Measurements from ENCODE around the gene RBBP7.

RBBP7 gene

DNA sequence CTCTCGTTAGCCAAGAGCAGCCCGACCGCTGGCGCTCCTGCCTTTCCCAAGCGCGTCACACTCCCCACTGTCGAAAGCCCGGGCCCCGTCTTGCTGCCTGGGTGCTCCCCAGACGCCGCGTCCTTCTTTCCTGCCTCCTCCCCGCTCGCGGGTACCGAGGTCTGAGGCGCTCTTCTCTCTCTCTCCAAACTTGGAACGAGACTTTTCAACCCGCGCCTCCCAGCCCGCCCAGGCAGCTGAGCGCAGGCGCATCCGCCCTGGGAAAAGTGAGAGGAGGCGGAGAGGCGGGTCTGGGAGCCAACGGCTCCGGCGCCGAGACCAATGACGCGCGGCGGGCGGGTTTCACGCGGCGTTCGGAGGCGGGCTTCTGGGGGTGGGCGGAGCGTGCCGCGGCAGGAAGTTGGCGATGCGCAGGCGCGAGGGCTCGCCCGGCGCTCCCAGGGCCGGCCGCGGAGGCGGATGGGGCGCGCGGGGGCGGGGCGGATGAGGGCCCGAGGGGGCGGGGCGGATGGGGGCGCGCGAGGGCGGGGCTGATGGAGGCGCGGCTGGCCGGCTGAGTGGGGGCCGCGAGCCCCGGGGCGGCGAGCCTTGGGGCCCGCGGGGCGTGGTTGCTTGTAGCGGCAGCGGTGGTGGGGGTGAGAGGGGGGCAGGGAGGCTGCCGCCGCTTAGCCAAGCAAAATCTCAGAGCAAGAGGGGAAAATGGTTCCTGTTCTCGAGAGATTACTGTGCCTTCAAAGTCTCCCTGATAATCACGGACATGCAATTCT, at the start of gene RBBP7:
RBBP7 (minus strand) TSS at position 268 of the 767 bp plus-strand sequence. CDS start 309 bp downstream, outside the sequence.
- DNase-seq (ENCODE audit: low read depth), result peak; percentile 87

DNA sequence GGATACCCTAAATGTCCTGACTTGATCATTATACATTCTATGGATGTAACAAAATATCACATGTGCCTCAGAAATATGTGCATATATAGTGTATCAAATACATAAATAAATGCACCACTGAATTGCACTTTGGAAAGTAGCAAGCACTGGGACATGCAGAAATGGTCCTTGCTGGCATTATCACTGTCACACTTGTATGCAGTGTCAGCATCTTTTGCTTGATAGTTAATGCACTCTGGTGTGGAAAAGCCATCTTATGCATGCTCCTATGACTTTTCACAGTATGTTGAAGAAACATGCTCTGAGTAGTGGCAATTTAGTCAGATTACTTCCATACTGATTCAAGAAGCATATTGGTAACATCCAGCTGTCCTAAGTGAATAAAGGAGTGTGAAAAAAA, 48.8 kb upstream of the RBBP7 start:
- DNase-seq (ENCODE audit: low read depth), result no peak

DNA sequence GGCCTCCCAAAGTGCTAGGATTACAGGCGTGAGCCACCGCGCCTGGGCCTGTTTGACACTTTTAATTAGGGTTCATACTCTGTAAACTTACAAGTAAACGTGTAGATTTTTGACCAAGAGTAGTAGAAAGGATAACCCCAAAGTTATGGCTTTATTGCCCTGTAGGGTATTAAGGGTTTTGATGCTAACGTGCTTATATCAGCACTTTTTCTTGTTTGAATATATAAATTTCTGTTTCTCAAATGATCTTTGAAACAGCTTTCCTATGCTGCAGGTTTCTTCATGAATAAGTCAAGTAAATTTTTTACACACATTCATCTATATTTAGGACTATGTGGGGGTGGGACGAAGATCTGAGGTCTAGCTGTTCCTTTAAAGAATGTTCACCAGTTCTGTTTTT, 47.0 kb upstream of the RBBP7 start:
- no peak for DNase-seq (ENCODE audit: low read depth)

DNA sequence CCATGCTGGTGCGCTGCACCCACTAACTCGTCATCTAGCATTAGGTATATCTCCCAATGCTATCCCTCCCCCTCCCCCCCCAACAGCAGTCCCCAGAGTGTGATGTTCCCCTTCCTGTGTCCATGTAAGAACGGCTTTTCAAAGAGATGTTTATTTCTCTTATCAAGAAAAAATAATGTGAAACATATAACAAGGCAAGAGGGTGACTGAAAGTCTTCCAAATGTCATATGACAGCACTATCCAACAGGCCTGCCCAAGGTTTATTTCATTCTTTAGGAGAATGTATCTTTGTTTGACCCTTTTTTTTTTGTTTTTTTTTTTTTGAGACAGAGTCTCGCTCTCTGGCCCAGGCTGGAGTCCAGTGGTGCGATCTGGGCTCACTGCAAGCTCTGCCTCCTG, 46.4 kb upstream of the RBBP7 start:
- no peak for DNase-seq (ENCODE audit: low read depth)

DNA sequence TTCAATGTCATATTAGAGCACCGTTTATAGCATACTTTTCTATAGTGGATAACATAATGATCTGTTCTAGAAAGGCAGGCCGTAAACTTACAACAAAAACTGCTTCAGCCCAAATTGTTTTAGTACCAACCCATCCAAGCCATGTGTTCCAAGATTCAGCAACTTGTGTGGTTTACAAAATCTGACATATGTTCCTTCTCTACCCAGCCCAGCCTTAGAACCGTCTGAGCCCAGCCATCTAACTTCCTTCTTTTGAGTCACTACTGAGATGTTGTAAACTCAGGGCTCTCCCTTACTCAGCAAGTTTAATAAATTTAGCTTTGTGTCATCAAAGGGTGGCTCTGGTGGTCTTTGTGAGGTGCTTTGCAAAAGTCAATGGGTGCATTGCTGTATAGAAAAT, 43.9 kb upstream of the RBBP7 start:
- no peak for DNase-seq (ENCODE audit: low read depth)

DNA sequence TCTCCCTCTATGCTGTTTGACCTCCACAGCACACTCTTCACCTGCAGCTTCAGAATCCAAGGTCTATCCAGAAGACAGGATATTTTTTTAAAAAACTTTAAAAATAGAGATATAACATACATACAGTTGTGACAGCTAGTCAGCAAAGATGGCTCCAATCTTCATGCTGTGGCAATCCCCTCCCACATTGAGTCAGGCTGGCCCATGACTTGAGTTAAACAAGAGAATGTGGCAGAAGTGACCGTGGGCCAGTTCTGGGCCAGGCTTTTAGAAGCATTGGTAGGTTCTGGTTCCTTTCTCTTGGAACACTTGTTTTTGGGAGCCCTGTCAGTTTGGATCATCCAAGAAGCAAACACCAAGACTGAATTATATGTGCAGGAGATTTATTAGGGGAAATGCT, 40.2 kb upstream of the RBBP7 start:
- DNase-seq (ENCODE audit: low read depth), result no peak

DNA sequence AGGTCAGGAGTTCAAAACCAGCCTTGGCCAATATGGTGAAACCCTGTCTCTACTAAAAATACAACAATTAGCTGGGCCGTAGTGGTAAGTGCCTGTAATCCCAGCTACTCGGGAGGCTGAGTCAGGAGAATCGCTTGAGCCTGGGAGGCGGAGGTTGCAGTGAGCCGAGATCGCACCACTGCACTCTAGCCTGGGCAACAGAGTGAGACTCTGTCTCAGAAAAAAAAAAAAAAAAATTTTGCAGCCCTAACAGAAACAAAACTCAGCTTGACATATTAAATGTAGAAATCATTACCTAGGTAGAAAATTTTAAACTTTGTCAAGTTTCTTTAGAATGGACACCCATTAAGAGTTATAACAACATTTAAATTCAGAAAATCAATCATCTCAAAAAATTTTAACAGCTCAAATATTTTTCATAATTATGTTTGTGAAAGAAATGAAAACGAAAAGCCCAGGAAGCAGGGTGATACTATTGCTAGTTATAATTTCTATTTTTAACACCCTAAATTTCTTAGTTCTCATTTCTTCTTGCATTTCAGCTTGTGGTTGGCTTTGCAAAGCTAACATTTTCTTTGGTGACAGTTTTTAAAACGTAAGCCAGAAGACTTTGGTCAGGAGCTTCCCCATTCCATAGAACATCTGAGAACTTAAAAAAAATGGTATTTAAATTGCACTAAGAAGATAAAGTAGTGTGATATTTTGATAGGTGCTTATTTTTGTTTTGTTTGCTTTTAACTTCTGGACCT, 33.3 kb upstream of the RBBP7 start:
- no peak for DNase-seq (ENCODE audit: low read depth)

DNA sequence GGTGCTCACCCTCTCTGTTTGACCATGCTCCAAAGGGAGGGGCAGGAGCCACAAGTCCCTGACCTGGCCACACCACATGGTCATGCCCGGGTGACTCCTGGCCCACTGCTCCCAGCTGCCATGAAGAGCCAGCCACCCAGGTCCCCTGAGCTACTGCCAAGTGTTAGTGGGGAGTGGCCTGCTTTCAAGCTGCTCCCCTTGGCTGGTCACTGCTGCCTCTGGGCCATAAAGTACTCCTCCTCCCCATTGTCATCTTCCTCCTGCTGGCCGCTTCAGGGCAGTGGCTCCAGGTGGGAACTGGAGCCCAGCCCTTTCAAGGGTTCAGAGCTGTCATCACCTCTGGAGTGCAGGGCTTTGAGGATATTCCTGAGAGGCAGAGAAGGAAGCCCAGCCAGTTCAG, 27.3 kb upstream of the RBBP7 start:
- no peak for DNase-seq (ENCODE audit: low read depth)

DNA sequence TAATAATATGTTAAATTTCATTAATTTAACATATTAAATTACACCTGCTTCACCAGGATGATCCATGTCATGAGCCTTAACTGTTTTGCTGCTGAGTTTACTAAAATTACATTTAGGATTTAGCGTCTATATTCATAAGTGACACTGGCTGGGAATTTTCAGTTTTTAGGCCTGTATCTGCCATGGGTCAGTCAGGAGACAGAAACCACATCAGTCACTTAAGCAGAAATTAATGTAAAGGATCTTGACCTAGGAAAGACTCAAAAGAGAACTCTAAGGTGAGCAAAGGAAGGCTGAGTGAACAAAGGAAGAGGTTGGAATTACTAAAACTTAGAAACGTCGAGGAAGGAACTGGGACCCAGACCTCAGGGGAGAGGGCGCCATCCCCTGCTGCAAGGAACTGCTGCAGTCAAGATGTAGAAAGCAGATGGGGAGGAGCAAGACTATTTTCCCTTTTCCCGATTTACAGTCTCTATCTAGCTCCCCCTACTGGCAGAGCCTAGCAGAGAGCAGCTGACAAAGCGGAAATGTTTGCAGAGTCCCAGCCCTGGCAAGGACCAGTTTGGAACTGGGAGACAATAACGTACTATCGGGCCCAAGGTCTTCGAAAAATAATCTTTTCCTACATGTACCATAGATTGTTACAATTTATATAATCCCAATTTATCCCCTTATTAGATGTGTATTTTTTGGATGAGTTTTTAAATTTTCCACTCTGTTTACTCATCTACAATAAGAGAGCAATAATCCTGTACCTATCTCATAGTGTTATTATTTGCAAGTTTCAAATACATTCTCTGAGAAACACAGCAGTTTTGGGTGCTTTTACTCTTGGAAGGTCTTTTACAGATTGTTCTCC, 22.6 kb upstream of the RBBP7 start:
- peak; percentile 35 for DNase-seq (ENCODE audit: low read depth)

DNA sequence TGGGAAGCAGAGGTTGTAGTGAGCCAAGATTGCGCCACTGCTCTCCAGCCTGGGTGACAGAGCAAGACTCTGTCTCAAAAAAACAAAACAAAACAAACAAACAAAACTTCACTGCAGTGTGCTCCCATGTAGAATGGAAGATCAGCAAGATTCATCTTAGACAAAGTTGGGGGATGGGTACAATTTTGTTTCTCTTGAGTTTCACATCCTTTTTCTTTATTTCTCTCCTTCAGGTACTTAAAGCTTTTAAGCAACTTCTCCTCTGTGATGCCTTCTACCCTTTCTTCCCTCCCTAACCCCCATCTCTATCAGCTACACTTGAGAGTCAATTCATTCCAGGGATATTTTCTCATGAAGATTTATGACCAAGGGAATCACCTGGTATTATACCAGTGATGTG, 15.5 kb upstream of the RBBP7 start:
- DNase-seq (ENCODE audit: low read depth), result no peak

DNA sequence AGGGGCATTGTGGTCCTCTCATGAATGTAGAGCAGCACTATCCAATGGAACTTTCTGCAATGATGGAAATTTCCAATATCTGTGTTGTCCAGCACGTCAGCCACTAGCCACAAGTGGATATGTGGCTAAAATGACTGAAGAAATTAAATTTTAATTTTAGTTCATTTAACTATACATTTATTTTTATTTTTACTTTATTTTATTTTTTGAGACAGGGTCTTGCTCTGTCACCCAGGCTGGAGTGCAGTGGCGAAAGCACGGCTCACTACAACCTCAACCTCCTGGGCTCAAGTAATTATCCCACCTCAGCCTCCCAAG, 13.3 kb upstream of the RBBP7 start:
- DNase-seq (ENCODE audit: low read depth), result no peak

DNA sequence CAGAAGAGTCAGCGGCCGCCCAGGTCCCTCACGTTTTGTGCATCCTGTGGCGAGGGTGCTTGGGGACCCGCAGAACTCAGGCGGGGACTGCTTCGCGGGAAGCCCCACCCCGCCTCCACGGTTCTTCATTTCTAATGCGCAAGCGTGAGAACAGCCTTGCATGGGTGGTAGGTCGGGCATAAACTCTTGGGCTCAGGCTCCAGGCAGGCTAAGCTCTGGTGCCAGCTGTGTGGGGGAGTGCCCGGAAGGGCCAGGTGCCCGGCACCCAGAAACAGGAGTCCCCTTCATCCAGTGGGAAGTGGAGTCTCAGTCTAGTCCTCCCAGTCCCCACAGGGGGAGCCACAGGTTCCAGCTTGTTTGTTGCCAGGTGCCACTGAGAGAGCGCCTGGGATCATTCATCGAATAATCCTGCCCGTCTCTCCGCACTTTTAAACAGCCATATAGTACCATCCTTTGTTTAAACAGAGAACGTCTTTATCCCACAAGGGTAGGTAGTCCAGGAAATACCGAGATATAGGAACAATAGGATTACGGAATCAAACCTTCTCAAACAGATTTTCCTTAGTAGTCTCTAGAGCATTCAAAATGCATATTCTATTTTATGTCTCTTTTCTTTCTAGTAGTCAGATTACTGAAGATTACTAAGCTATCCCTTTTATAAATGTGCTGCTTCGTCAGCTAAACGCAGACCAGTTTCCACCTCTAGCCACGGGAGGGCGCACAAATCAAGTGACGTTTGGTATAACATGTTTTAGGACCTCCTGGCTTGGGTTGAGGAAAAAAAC, 12.7 kb upstream of the RBBP7 start:
- DNase-seq (ENCODE audit: low read depth), result peak; percentile 55

DNA sequence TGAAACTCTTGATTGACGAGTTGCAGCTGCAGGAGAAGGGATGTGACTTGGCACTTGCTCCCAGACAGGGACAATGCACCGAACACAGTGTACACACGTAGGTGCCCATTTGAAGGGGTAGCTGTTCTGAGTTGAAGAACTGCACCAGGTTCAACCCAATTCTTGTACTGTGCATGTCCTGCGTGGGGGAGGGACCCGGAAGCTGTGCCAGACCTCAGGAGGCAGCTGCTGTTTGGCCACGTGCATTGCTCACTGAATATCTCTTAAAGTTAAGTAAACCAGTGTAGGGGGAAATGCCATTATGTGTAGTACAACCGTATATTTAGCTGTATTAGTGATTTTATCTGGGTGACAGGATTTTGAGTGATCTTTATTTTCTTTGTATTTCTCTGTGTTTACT, 12.0 kb upstream of the RBBP7 start:
- peak; percentile 2 for DNase-seq (ENCODE audit: low read depth)

DNA sequence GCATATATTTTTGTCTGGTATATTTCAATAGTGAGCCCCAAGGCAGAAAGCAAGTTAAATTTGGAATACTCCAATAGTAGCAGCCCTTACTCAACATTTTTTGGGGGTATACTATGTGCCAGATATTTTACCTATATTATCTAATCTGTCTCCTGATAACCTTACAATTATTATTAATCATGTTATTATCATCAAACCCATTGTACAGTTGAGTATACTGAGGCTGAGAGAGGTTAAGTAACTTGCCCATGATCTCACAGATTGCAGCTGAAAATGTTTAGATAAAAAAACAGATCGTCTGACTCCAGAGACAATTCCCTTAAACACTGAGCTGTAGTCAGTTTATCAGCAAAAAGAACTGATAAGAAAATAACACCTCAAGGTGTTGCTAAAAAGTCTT, 6.5 kb upstream of the RBBP7 start:
- DNase-seq (ENCODE audit: low read depth), result no peak

DNA sequence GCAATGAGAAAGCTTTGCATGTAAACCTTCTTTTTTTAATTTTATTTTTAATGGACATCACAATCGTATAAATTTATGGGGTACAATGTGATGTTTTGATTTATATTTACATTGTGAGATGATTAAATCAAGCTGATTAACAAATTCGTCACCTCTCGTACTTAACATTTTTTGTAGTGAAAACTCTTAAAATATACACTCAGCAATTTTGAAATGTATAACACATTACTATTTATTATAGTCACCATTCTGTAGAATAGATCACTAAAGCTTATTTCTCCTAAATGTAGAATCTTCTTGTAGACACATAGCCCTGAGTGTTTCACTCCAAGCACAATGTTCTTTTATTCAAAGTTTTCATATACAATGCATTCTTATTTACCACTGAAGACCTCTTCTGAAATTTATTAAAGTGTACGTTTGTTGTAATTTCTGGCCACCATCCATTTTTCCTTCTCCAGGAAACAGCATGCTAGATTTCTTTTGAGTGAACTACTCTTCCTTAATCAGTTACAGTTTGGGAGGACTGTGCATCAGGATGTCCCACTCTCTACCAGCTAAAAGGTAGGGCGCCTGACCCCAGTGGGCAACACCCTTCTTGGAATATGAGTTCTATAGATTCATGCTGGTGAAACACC, 4.4 kb upstream of the RBBP7 start:
- DNase-seq (ENCODE audit: low read depth), result no peak

DNA sequence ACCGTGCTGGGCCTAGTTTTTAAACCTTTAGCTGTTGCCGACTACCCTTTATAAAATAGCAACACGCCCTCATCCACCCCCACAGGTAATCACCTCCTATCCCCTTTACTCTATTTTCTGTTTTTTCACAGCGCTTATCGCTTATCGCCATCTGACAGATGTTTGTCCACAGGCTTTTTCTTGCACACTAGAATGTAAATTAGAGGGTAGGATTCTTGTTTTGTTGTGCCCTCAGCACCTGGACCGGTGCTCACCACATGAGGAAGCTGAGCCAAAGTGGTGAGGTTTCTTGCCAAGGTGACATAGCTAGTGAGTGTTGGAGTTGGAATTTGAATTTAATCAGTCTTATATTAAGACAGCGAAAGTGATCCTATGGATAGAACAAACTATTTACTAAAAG, 2.9 kb upstream of the RBBP7 start:
- no peak for DNase-seq (ENCODE audit: low read depth)

DNA sequence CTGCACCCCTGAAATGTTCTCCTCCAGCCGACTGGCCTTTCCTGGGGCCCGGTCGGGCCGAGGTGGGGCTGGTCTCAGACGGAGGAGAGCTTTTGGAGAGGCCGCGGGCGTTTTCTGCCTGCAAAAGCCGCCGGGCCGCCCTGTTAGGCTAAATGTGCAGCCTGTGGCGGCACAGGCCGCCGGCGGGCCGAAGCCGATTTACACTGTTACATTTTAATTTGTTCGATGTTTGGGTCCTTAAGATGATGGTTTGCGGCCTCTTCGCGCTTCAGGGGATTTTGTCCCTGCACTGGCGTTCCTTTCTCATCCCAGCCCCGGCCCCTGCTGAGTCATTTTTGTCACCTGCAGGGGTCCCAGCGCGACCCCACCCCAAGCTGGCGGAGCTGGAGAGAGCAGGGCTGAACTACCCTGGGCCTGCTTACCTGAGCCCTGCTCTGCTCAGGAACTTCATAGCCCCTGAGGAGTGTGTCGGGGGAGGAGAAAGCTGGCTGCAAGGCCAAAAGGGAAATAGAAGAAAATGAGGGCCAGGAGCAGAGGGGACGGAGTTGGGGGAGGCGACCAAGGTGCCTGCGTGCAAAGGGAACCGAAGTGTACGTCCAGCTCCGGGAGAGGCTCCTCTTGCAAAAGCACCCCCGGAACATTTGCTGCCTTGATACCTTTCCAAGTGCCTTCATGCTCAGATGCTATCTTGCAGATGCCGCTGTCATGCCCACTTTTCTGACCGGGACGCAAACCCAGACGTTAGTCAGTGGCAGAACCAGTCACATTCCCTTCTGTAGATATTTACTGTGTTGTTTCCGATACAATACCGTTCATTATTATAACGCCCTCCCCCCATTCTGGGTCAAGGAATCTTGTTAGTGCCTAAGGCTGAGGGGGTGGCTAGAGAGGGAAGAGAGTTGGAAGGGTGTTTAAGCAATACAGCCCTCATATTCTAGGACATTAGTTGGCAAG, 977 bp upstream of the RBBP7 start:
- peak; percentile 1 for DNase-seq (ENCODE audit: low read depth)

DNA sequence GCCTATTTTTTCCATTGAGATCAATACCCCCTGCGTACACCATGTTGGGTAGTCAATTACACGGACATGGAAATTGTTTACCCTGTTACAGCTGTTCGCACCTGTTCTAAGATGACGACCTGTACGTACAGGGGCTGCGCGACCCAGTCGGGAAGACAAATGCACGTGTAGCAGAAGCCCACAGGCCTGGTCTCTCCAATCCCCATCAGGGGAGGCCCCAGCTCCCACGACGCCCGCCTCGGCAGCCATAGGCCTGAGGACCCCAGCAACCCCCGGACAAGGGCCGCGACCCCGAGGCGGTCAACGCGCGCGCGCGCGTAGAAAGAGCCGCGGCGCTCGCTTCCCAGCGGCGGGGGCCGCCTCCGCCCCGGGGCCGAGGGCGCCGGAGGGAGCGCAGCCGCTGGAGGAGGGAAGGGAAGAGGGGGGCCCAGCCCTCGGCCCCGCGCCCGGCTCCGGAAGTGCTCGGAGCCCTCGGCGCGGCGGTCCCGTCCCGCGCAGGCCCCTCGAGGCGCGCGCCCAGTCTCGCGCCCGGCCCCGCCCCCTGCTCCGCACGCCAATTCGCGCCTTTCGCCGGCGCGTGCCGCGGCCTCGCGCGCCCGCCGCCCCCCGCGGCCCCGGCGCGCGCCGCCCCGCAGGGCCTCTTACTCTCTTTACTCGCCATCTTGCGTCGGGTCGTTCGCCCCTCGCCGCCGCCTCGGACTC, 618 bp downstream of the RBBP7 start:
- peak; percentile 44 for DNase-seq (ENCODE audit: low read depth)

DNA sequence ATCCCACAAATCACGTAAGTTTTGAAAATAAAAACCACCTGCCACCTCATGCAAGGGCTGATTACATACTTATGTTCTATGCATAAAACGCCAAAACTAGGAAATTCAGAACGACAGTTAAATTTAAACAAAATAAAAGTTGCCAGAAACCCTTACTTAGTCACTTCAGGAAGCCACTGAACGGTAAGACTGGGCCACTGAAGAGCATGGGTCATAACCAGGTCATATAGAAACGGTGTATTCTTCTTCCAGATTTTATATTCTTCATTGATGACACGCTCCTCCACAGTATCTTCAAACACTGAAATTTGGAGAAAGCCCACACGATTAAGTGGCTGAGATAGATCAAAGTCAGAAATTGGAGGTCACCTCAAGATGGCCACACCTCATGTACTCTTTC, 1.2 kb downstream of the RBBP7 start:
- no peak for DNase-seq (ENCODE audit: low read depth)

DNA sequence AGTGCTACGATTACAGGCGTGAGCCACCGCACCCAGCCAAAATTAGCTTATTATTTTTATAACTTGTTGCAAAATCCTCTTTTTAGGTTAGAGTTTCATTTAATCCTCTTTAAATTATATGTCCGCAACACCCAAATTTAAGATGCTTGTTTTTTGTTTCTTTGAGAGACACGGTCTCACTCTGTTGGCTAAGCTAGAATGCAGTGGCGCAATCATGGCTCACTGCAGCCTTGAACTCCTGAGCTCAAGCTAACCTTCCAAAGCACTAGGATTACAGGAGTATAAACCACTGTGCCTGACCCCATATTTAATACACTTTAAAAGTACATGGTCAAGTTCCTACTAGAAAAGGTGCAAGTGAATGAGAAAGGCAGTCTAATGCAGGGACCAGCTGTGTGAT, 2.2 kb downstream of the RBBP7 start:
- DNase-seq (ENCODE audit: low read depth), result no peak
